Esophagus muscularis mucosa (tissue), 4 donors: Measurements from ENCODE around the gene MRPS2. TPM values are rescaled to one million over a fixed set of nuclear protein-coding genes. Genes with fewer than 3 reads are reported as not detected.

ENCODE experiments used
- DNase-seq: peaks from one replicate; pipeline ENCODE4 v3.0.0-alpha.2; 2017; ENCODE audit errors: extremely low spot score
- H3K27ac ChIP-seq, 4 donors: fragments of 200-600 bp; sonication (generic); replicated peaks in 1 of 4; 1 replicate in 3 of 4; 2 replicates in 1 of 4; pipeline ENCODE4 v1.5.1; 2016 to 2019; ENCODE audit warnings: mild to moderate bottlenecking in 1 of 4
- H3K27me3 ChIP-seq, 4 donors: fragments of 200-600 bp; sonication (generic); one replicate each; pipeline versions ENCODE4 v1.5.1 to v1.6.0; 2016 to 2019
- H3K36me3 ChIP-seq, 4 donors: fragments of 200-600 bp; sonication (generic); one replicate each; pipeline ENCODE4 v1.5.1; 2016 to 2019
- H3K4me1 ChIP-seq, 4 donors: fragments of 200-600 bp; sonication (generic); one replicate each; pipeline ENCODE4 v1.5.1; 2016 to 2019
- H3K4me3 ChIP-seq, 4 donors: fragments of 200-600 bp; sonication (generic); 1 replicate in 2 of 4; 2 replicates in 2 of 4; pipeline ENCODE4 v1.5.1; 2016 to 2019; ENCODE audit warnings: mild to moderate bottlenecking in 4 of 4, moderate library complexity in 1 of 4
- H3K9me3 ChIP-seq, 4 donors: fragments of 200-600 bp; sonication (generic); 1 replicate in 3 of 4; 2 replicates in 1 of 4; pipeline ENCODE4 v1.5.1; 2016 to 2019
- EP300 ChIP-seq: sonication (generic); formaldehyde crosslinking; IDR thresholded peaks from one replicate; pipeline ENCODE4 v1.6.1; 2017; ENCODE audit warnings: antibody characterized with exemption
- POLR2A ChIP-seq: fragments of 450-650 bp; IDR thresholded peaks from one replicate; pipeline ENCODE4 v1.6.1; 2017; ENCODE audit warnings: antibody characterized with exemption, moderate library complexity, mild to moderate bottlenecking, low read depth
- POLR2AphosphoS5 ChIP-seq, 2 donors: sonication (generic); formaldehyde crosslinking; IDR thresholded peaks; one replicate each; pipeline ENCODE4 v1.6.1; 2017; ENCODE audit warnings: antibody characterized with exemption in 2 of 2
- WGBS: methylation state at CpG from one replicate; pipeline ENCODE4 v1.1.5; 2018; 5-methylcytosine and 5-hydroxymethylcytosine counted together
- intact Hi-C: fragments of 100-400 bp; cut with DNase I; formaldehyde crosslinking; loops from one replicate; pipeline ENCODE4 v1.15.1; 2023
- total RNA-seq, 4 donors: library from RNA; depleted of rRNA; stranded (reverse); fragments of >200 nt; gene quantifications; one replicate each; pipeline versions ENCODE4 v1.1.0 to v1.2.1, GENCODE V29; 2016
- TF ChIP-seq, protein P1 (sequence below), 3 experiments: fragments of 200-600 bp in 2 of 3; fragments of 450-650 bp in 1 of 3; sonication (generic) in 2 of 3; IDR thresholded peaks; one replicate each; pipeline ENCODE4 v1.5.1; 2017 to 2019; ENCODE audit warnings: antibody characterized with exemption in 3 of 3, mild to moderate bottlenecking in 2 of 3, moderate library complexity in 1 of 3

The MRPS2 gene
- total RNA-seq, 4 donors from 2014 or later, result 19.5 to 47.3 (median 37.9) TPM

DNA sequence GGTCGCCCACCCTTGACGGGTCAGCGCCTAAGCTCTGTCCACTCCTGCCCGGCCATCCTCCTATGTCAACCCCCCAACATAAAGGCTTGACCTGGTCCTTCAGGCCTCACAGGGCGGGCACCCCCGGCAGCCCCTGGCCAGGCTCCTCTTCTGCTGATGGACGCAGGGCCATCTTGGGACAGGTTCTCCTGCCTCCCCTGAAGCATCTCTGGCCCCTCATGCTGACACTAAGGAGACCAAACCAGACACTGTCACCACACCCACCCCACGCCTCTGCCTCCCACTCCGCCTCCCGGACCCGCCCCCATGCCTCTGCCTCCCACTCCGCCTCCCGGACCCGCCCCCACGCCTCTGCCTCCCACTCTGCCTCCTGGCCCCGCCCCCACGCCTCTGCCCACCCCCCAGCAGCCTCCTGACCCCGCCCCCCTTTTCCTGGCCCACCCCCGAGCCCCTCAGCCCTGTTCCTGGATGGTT, 52.3 kb downstream of the MRPS2 start:
- Histone ChIP-seq H3K9me3 (no peaks in the 10 kb centered on the region), H3K27ac (no peak overlapping the region), H3K4me1 (no peaks in the 10 kb centered on the region), H3K36me3 (no peaks in the 10 kb centered on the region), H3K27me3 (peaks cover 0 to 21% (median 0%) of the 10 kb centered on the region in 4 donors), H3K4me3 (no peak overlapping the region)
- intact Hi-C loops, result no loop called here
- TF ChIP-seq, protein P1, sequence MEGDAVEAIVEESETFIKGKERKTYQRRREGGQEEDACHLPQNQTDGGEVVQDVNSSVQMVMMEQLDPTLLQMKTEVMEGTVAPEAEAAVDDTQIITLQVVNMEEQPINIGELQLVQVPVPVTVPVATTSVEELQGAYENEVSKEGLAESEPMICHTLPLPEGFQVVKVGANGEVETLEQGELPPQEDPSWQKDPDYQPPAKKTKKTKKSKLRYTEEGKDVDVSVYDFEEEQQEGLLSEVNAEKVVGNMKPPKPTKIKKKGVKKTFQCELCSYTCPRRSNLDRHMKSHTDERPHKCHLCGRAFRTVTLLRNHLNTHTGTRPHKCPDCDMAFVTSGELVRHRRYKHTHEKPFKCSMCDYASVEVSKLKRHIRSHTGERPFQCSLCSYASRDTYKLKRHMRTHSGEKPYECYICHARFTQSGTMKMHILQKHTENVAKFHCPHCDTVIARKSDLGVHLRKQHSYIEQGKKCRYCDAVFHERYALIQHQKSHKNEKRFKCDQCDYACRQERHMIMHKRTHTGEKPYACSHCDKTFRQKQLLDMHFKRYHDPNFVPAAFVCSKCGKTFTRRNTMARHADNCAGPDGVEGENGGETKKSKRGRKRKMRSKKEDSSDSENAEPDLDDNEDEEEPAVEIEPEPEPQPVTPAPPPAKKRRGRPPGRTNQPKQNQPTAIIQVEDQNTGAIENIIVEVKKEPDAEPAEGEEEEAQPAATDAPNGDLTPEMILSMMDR (IDR thresholded peaks at IDR 0.05), result no peak
- no peak for TF ChIP-seq POLR2A
- TF ChIP-seq POLR2AphosphoS5 (IDR thresholded peaks at IDR 0.05), result no peak
- no peak for TF ChIP-seq EP300
- no peak for DNase-seq
- 90% methylated on average over 19 of the region's 19 CpGs for WGBS

Other genes with a start within 250 kb of the MRPS2 start
- 10 to 100 TPM in 3 of 4 donors, 1 to 10 TPM in 1; 10.0 to 31.1 (median 18.2) TPM for gene PPP1R26, start 20.9 kb upstream of the MRPS2 start, total RNA-seq
- gene LCN1, start 20.8 kb downstream of the MRPS2 start, total RNA-seq, result not detected
- not detected for gene OBP2A, start 45.4 kb downstream of the MRPS2 start, total RNA-seq
- gene PAEP, start 61.1 kb downstream of the MRPS2 start, total RNA-seq, result not detected
- gene GLT6D1, start 138.9 kb downstream of the MRPS2 start, total RNA-seq, result not detected
- not detected for gene LCN9, start 162.6 kb downstream of the MRPS2 start, total RNA-seq
- gene SOHLH1, start 198.8 kb downstream of the MRPS2 start, total RNA-seq, result not detected
- under 1 TPM in 2 of 4 donors, not detected in 2; 0.06 to 0.17 TPM for gene KCNT1, start 201.5 kb downstream of the MRPS2 start, total RNA-seq